GM21423 (cell line): ENCODE results near the gene CRYBB2.
"Not testable (repeated sequence)": the region's sequence is repeated elsewhere in the genome, so short reads cannot be mapped to it uniquely, and the experiment has no call there.

Source experiments
- ATAC-seq: cut with Tn5 transposase; IDR thresholded peaks from one replicate; pipeline ENCODE4 v1.9.1; 2021; ENCODE audit warnings: mild to moderate bottlenecking, moderate library complexity; ENCODE audit not compliant: unreplicated experiment

Gene CRYBB2

GRCh38 chr22:25232301-25232700 lies 12.9 kb downstream of the CRYBB2 start:
- no peak for ATAC-seq

GRCh38 chr22:25233706-25234105 lies 14.3 kb downstream of the CRYBB2 start:
- ATAC-seq = not testable (repeated sequence)

GRCh38 chr22:25235547-25236290 lies 16.3 kb downstream of the CRYBB2 start:
- no peak for ATAC-seq

- no peak for ATAC-seq
Measured at GRCh38 chr22:25236417-25236816, 17.0 kb downstream of the CRYBB2 start.

- ATAC-seq = no peak
Measured at GRCh38 chr22:25237503-25237902, 18.1 kb downstream of the CRYBB2 start.

GRCh38 chr22:25238058-25238457 lies 18.6 kb downstream of the CRYBB2 start:
- ATAC-seq = not testable (repeated sequence)

- not testable (repeated sequence) for ATAC-seq
Measured at GRCh38 chr22:25255169-25255568, 35.7 kb downstream of the CRYBB2 start.

- not testable (repeated sequence) for ATAC-seq
Measured at GRCh38 chr22:25267567-25267966, 48.1 kb downstream of the CRYBB2 start.

GRCh38 chr22:25268902-25269301 lies 49.5 kb downstream of the CRYBB2 start:
- ATAC-seq = not testable (repeated sequence)

- ATAC-seq = not testable (repeated sequence)
Measured at GRCh38 chr22:25270061-25270460, 50.6 kb downstream of the CRYBB2 start.

GRCh38 chr22:25273231-25273630 lies 53.8 kb downstream of the CRYBB2 start:
- not testable (repeated sequence) for ATAC-seq

- ATAC-seq = not testable (repeated sequence)
Measured at GRCh38 chr22:25273928-25274327, 54.5 kb downstream of the CRYBB2 start.

GRCh38 chr22:25280118-25280517 lies 60.7 kb downstream of the CRYBB2 start:
- not testable (repeated sequence) for ATAC-seq
